ENCODE measurements around the gene SFMBT1. TPM values are rescaled to one million over a fixed set of nuclear protein-coding genes. Genes with fewer than 3 reads are reported as not detected.

SFMBT1 gene
- polyA plus RNA-seq, 3 donors, result 0.61 to 2.7 (median 0.91) TPM

DNA sequence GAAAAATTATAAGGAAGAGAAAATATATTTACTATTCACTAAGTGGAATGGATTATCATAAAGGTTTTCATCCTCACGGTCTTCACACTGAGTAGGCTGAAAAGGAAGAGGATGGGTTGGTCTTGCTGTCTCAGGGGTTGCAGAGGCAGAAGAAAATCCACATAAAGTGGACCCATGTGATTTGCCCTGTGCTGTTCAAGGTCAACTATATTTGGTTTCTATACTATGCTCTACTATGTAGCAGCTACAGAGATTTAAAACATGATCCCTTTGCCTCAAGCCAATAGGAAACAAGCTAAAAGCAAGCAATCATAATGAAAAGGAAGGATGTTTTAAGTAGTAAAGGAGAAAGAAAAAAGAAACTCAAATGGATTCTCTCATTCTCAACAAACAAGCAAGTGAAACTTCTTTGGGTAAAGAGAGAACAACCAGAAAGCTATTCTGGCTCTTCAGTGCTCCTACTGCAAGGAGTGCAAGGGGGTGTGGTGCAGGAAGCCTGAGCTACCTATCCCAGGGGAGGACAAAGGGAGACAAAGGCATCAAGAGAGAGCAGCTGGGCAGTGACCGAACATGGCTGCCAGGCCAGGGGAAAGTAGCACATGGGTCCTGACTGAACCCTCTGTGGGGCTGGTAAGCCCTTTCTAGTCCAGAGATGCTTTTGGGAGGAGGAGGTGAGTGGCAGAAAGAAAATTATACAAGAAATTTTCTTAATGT is 35.9 kb downstream of the SFMBT1 start:
- H3K27me3 Mint-ChIP-seq (ENCODE audit: low read depth in 3 of 3), result peaks cover 2 to 9% (median 6%) of the 10 kb centered on the region in 3 donors
- no peak for DNase-seq
- no peak overlapping the region for H2AFZ ChIP-seq (ENCODE audit: insufficient read depth, low read depth, low read length, poor library complexity, severe bottlenecking)
- no peak overlapping the region for H3K27ac Mint-ChIP-seq
- no peaks in the 10 kb centered on the region for H3K9me3 ChIP-seq (replicated peaks in 1 of 2; ENCODE audit: control insufficient read depth in 1 of 2, insufficient read depth in 1 of 2, low read length in 2 of 2)
- H3K79me2 ChIP-seq (ENCODE audit: insufficient read depth, low read length), result no peaks in the 10 kb centered on the region
- no peaks in the 10 kb centered on the region for H3K4me1 ChIP-seq (ENCODE audit: control insufficient read depth in 1 of 2, insufficient read depth in 2 of 2, low read length in 2 of 2)
- TF ChIP-seq, protein P1, sequence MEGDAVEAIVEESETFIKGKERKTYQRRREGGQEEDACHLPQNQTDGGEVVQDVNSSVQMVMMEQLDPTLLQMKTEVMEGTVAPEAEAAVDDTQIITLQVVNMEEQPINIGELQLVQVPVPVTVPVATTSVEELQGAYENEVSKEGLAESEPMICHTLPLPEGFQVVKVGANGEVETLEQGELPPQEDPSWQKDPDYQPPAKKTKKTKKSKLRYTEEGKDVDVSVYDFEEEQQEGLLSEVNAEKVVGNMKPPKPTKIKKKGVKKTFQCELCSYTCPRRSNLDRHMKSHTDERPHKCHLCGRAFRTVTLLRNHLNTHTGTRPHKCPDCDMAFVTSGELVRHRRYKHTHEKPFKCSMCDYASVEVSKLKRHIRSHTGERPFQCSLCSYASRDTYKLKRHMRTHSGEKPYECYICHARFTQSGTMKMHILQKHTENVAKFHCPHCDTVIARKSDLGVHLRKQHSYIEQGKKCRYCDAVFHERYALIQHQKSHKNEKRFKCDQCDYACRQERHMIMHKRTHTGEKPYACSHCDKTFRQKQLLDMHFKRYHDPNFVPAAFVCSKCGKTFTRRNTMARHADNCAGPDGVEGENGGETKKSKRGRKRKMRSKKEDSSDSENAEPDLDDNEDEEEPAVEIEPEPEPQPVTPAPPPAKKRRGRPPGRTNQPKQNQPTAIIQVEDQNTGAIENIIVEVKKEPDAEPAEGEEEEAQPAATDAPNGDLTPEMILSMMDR (IDR thresholded peaks at IDR 0.05), result no peak
- H3K9ac ChIP-seq (ENCODE audit: insufficient read depth, low read length, poor library complexity, severe bottlenecking), result no peak overlapping the region
- 100% methylated on average over 1 of the region's 2 CpGs for WGBS (ENCODE audit: insufficient coverage)
- H3K4me2 ChIP-seq (replicated peaks; ENCODE audit: extremely low read depth, low read length, poor library complexity, severe bottlenecking), result no peak overlapping the region
- H3K4me3 ChIP-seq (replicated peaks in 1 of 3; ENCODE audit: low read depth in 2 of 3, low read length in 3 of 3), result no peak overlapping the region
- H3K27ac ChIP-seq (ENCODE audit: low read depth in 1 of 2, low read length in 2 of 2), result no peak overlapping the region
- no peaks in the 10 kb centered on the region for H3K27me3 ChIP-seq (ENCODE audit: control insufficient read depth in 2 of 2, insufficient read depth in 2 of 2, low read length in 2 of 2)
- no peaks in the 10 kb centered on the region for H3K36me3 ChIP-seq (replicated peaks in 1 of 2; ENCODE audit: control insufficient read depth in 1 of 2, insufficient read depth in 2 of 2, low read length in 2 of 2)
- peaks cover 2 to 10% of the 10 kb centered on the region in 2 donors for H3K36me3 Mint-ChIP-seq
- no peaks in the 10 kb centered on the region for H4K20me1 ChIP-seq (ENCODE audit: insufficient read depth, low read length)
- intact Hi-C loops (cut with micrococcal nuclease), result no loop called here
- H3K4me1 Mint-ChIP-seq, result peaks cover 9% of the 10 kb centered on the region
- peaks cover 0 to 2% (median 0%) of the 10 kb centered on the region in 7 donors for H3K9me3 Mint-ChIP-seq
- H3K4me3 Mint-ChIP-seq, result no peak overlapping the region

DNA sequence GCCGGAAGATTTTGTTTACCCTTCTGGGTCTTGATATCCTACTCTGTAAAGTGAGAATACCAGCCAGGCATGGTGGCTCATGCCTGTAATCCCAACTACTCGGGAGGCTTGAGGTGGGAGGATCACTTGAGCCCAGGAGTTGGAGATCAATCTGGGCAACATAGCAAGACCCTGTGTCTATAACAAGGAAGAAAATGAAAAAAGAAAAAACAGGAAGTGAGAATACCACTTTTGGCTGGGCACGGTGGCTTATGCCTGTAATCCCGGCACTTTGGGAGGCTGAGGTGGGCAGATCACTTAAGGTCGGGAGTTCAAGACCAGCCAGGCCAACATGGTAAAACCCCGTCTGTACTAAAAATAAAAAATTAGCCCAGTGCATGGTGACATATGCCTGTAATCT is 36.9 kb downstream of the SFMBT1 start:
- H3K4me2 ChIP-seq (replicated peaks; ENCODE audit: extremely low read depth, low read length, poor library complexity, severe bottlenecking), result no peak overlapping the region
- Mint-ChIP-seq H3K36me3 (peaks cover 0 to under 1% of the 10 kb centered on the region in 2 donors), H3K4me3 (no peak overlapping the region), H3K27me3 (ENCODE audit: low read depth in 3 of 3) (peaks cover 2 to 7% (median 6%) of the 10 kb centered on the region in 3 donors), H3K4me1 (peaks cover 9% of the 10 kb centered on the region), H3K9me3 (peaks cover 0 to 2% (median 0%) of the 10 kb centered on the region in 7 donors), H3K27ac (no peak overlapping the region)
- no peaks in the 10 kb centered on the region for H3K36me3 ChIP-seq (replicated peaks in 1 of 2; ENCODE audit: control insufficient read depth in 1 of 2, insufficient read depth in 2 of 2, low read length in 2 of 2)
- H2AFZ ChIP-seq (ENCODE audit: insufficient read depth, low read depth, low read length, poor library complexity, severe bottlenecking), result no peak overlapping the region
- H3K9ac ChIP-seq (ENCODE audit: insufficient read depth, low read length, poor library complexity, severe bottlenecking), result no peak overlapping the region
- WGBS (ENCODE audit: insufficient coverage), result 60% methylated on average over 6 of the region's 6 CpGs
- DNase-seq, result no peak
- H3K27ac ChIP-seq (ENCODE audit: low read depth in 1 of 2, low read length in 2 of 2), result no peak overlapping the region
- no peaks in the 10 kb centered on the region for H3K9me3 ChIP-seq (replicated peaks in 1 of 2; ENCODE audit: control insufficient read depth in 1 of 2, insufficient read depth in 1 of 2, low read length in 2 of 2)
- intact Hi-C loops (cut with micrococcal nuclease), result no loop called here
- H3K4me3 ChIP-seq (replicated peaks in 1 of 3; ENCODE audit: low read depth in 2 of 3, low read length in 3 of 3), result no peak overlapping the region
- H3K79me2 ChIP-seq (ENCODE audit: insufficient read depth, low read length), result no peaks in the 10 kb centered on the region
- no peaks in the 10 kb centered on the region for H3K27me3 ChIP-seq (ENCODE audit: control insufficient read depth in 2 of 2, insufficient read depth in 2 of 2, low read length in 2 of 2)
- TF ChIP-seq, protein P1 (IDR thresholded peaks at IDR 0.05), result no peak
- H4K20me1 ChIP-seq (ENCODE audit: insufficient read depth, low read length), result no peaks in the 10 kb centered on the region
- H3K4me1 ChIP-seq (ENCODE audit: control insufficient read depth in 1 of 2, insufficient read depth in 2 of 2, low read length in 2 of 2), result no peaks in the 10 kb centered on the region
